Measurements from ENCODE around the gene ST3GAL6. TPM values are rescaled to one million over a fixed set of nuclear protein-coding genes. Genes with fewer than 3 reads are reported as not detected.

The ST3GAL6 gene
- total and polyA plus RNA-seq, 2 of the 4 experiments (the other 2 are of a cell fraction): 0.36 to 0.99 TPM

DNA sequence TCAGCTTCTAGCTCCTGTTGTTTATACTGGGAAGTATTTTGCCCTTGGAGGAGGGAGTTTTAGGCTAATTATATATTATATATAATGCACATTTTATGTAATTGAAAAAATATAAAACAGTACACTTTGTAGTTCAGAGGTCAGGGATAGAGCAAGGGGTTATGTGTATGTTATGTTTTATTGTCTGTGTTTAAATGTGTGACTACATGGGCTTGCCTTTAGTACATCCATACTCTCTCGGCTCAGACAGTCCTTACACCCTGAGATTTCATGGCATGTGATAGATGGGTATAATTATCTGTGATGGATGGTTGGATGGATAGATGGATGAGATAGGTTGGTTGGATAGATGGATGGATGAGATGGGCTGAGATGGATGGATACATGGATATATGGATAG lies 17.4 kb upstream of the ST3GAL6 start:
- BruUV-seq (replicated peaks): no TSS peak
- Histone ChIP-seq H2AK9ac (replicated peaks; ENCODE audit: low read depth, low read length, poor library complexity) (no peak overlapping the region), H2AK5ac (ENCODE audit: low read depth, low read length) (no peak overlapping the region), H3K9me1 (ENCODE audit: insufficient read depth, low read length) (no peaks in the 10 kb centered on the region), H3K9me3 (ENCODE audit: control insufficient read depth, insufficient read depth, low read length) (no peaks in the 10 kb centered on the region), H4K5ac (ENCODE audit: low read depth, low read length) (no peak overlapping the region), H4K91ac (ENCODE audit: insufficient read depth, low read depth, low read length) (no peak overlapping the region), H3K27me3 (ENCODE audit: control insufficient read depth, insufficient read depth, low read length) (no peaks in the 10 kb centered on the region; the same call in 1 of the 2 replicates), H4K20me1 (ENCODE audit: insufficient read depth, low read length) (no peaks in the 10 kb centered on the region), H2BK15ac (ENCODE audit: low read depth, low read length) (no peak overlapping the region), H2BK120ac (ENCODE audit: low read depth, low read length) (no peak overlapping the region), H3K56ac (ENCODE audit: extremely low read depth, insufficient read depth, low read length) (no peak overlapping the region), H3K18ac (ENCODE audit: low read depth, low read length) (no peak overlapping the region), H3K4me2 (ENCODE audit: low read depth, low read length) (no peak overlapping the region), H2AFZ (replicated peaks; ENCODE audit: low read length, poor library complexity) (no peak overlapping the region), H3K14ac (replicated peaks; ENCODE audit: low read depth, low read length) (no peak overlapping the region), H2BK5ac (ENCODE audit: low read depth, low read length, poor library complexity, severe bottlenecking) (no peak overlapping the region), H2BK20ac (ENCODE audit: low read depth, low read length) (no peak overlapping the region), H3K9ac (ENCODE audit: low read depth, low read length) (no peak overlapping the region), H3K4ac (ENCODE audit: low read depth, low read length) (no peak overlapping the region), H3K4me1 (ENCODE audit: control insufficient read depth, insufficient read depth, low read length) (no peaks in the 10 kb centered on the region), H3K23ac (ENCODE audit: low read depth, low read length) (no peak overlapping the region), H4K8ac (ENCODE audit: low read depth in 2 of 2, low read length in 2 of 2) (no peak overlapping the region), H3K36me3 (ENCODE audit: control insufficient read depth, insufficient read depth, low read length) (no peaks in the 10 kb centered on the region), H3K4me3 (ENCODE audit: insufficient read depth, low read depth, low read length) (no peak overlapping the region), H3K27ac (ENCODE audit: insufficient read depth, low read length) (no peak overlapping the region), H3K79me1 (ENCODE audit: low read depth in 1 of 2, low read length in 2 of 2) (no peaks in the 10 kb centered on the region)
- intact Hi-C loops (cut with micrococcal nuclease): no loop called here
- in situ Hi-C loops (cut with MboI; ENCODE audit: low sequenced_read_pairs): no loop called here
- ChIA-PET POLR2A (ENCODE audit: unreplicated experiment) (no interaction called here), CTCF (no interaction called here)
- TF ChIP-seq FOS (IDR thresholded peaks at IDR 0.05; ENCODE audit: low read depth, low read length) (no peak), MXI1 (IDR thresholded peaks at IDR 0.05; ENCODE audit: borderline replicate concordance, low read depth, low read length) (no peak), POLR2A (IDR thresholded peaks at IDR 0.05; ENCODE audit: low read depth, low read length) (no peak), NFE2L2 (IDR thresholded peaks at IDR 0.05; ENCODE audit: low read depth, low read length) (no peak)
- TF ChIP-seq, protein P1, sequence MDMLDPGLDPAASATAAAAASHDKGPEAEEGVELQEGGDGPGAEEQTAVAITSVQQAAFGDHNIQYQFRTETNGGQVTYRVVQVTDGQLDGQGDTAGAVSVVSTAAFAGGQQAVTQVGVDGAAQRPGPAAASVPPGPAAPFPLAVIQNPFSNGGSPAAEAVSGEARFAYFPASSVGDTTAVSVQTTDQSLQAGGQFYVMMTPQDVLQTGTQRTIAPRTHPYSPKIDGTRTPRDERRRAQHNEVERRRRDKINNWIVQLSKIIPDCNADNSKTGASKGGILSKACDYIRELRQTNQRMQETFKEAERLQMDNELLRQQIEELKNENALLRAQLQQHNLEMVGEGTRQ (IDR thresholded peaks at IDR 0.05; ENCODE audit: low read depth, low read length): no peak
- no CpG with 5 or more reads among the region's 1 CpG for WGBS, 2 experiments (ENCODE audit: extremely low coverage in 2 of 2, insufficient read length in 1 of 2)
- DNase-seq: no peak
- dilution Hi-C loops (cut with HindIII; ENCODE audit: low sequenced_read_pairs, unreplicated experiment): no loop called here
- no peak for ATAC-seq (ENCODE audit: low read depth)

Measured in IMR-90 (cell line).